H1 (cell line): ENCODE data around the gene RCBTB2. TPM values are rescaled to one million over a fixed set of nuclear protein-coding genes. Genes with fewer than 3 reads are reported as not detected.
A peak's percentile ranks its signal among the peaks of the same experiment; 100 is the strongest.

Experiments
- CTCF ChIA-PET: fragments of 300-600 bp; sonication (Branson Sonifier 250); formaldehyde crosslinking; loops from one replicate; lab custom pipeline; 2021; ENCODE audit not compliant: partially characterized antibody; lab: Charles Lee
- POLR2A ChIA-PET: fragments of 300-600 bp; sonication (Branson Sonifier 250); formaldehyde crosslinking; loops from one replicate; lab custom pipeline; 2021; ENCODE audit warnings: inconsistent platforms; ENCODE audit not compliant: partially characterized antibody; lab: Charles Lee
- DNase-seq, 2 experiments: peaks; one replicate each; pipeline versions ENCODE4 v3.0.0 to v3.0.0-alpha.2; 2010 to 2022; ENCODE audit warnings: low spot score in 2 of 2, low read depth in 1 of 2, mixed read lengths in 1 of 2
- FAIRE-seq: peaks from 2 replicates; lab custom pipeline; 2011; peaks lifted over from hg19 to GRCh38; lab: Jason Lieb, UNC
- H2AFZ ChIP-seq: 2 replicates; pipeline ENCODE4 v1.8.1; 2012; ENCODE audit warnings: low read length, inconsistent platforms
- H2AK5ac ChIP-seq: 2 replicates; pipeline ENCODE4 v1.6.1; 2013; ENCODE audit warnings: low read depth, low read length
- H2BK120ac ChIP-seq: replicated peaks from 2 replicates; pipeline ENCODE3; 2013; ENCODE audit warnings: low read depth, low read length, inconsistent platforms
- H2BK12ac ChIP-seq: 2 replicates; pipeline ENCODE4 v1.6.1; 2013; ENCODE audit warnings: low read depth, low read length
- H2BK15ac ChIP-seq: 2 replicates; pipeline ENCODE4 v1.6.1; 2013; ENCODE audit warnings: low read length
- H2BK20ac ChIP-seq: 2 replicates; pipeline ENCODE4 v1.6.1; 2013; ENCODE audit warnings: low read length
- H2BK5ac ChIP-seq: 2 replicates; pipeline ENCODE4 v1.6.1; 2013; ENCODE audit warnings: low read depth, low read length
- H3K14ac ChIP-seq: 2 replicates; pipeline ENCODE4 v1.6.1; 2013; ENCODE audit warnings: inconsistent platforms; ENCODE audit not compliant: insufficient read length
- H3K18ac ChIP-seq: 2 replicates; pipeline ENCODE4 v1.6.1; 2013; ENCODE audit warnings: low read length; ENCODE audit errors: extremely low read depth
- H3K23ac ChIP-seq: 2 replicates; pipeline ENCODE4 v1.6.1; 2013; ENCODE audit warnings: inconsistent platforms; ENCODE audit not compliant: insufficient read length
- H3K23me2 ChIP-seq: 2 replicates; pipeline ENCODE4 v1.6.1; 2013; ENCODE audit warnings: low read depth, low read length
- H3K27ac ChIP-seq: 2 replicates; pipeline ENCODE4 v1.6.1; 2011; ENCODE audit warnings: low read depth, low read length, inconsistent platforms
- H3K27me3 ChIP-seq, 4 experiments: replicated peaks in 1 of 4; 1 replicate in 1 of 4; 2 replicates in 3 of 4; pipeline versions ENCODE4 v1.6.1 to v1.8.1; 2011 to 2013; ENCODE audit warnings: low read length in 3 of 4, mild to moderate bottlenecking in 3 of 4, inconsistent platforms in 2 of 4, mixed read lengths in 2 of 4, moderate library complexity in 1 of 4; ENCODE audit not compliant: control insufficient read depth in 3 of 4, insufficient read depth in 3 of 4; ENCODE audit errors: extremely low read depth in 1 of 4
- H3K36me3 ChIP-seq, 4 experiments: 2 replicates each; pipeline versions ENCODE4 v1.6.1 to v1.8.1; 2011 to 2013; ENCODE audit warnings: mild to moderate bottlenecking in 4 of 4, low read length in 3 of 4, moderate library complexity in 2 of 4, control low read depth in 1 of 4, inconsistent platforms in 1 of 4; ENCODE audit not compliant: insufficient read depth in 4 of 4, control insufficient read depth in 2 of 4
- H3K4ac ChIP-seq: replicated peaks from 2 replicates; pipeline ENCODE3; 2013; ENCODE audit warnings: low read length, low read depth, mixed read lengths, inconsistent platforms; ENCODE audit not compliant: insufficient read length
- H3K4me1 ChIP-seq, 4 experiments: replicated peaks in 1 of 4; 1 replicate in 1 of 4; 2 replicates in 3 of 4; pipeline versions ENCODE4 v1.6.1 to v1.8.1; 2011 to 2013; ENCODE audit warnings: low read length in 3 of 4, inconsistent platforms in 2 of 4, mixed read lengths in 1 of 4; ENCODE audit not compliant: insufficient read depth in 4 of 4, control insufficient read depth in 3 of 4
- H3K4me2 ChIP-seq, 2 experiments: 2 replicates each; pipeline versions ENCODE4 v1.6.1 to v1.8.1; 2011 to 2013; ENCODE audit warnings: low read depth in 2 of 2, low read length in 2 of 2, control low read depth in 1 of 2, inconsistent platforms in 1 of 2, mild to moderate bottlenecking in 1 of 2; ENCODE audit not compliant: insufficient read depth in 1 of 2
- H3K4me3 ChIP-seq, 4 experiments: fragments of 200-600, 300-600 bp in 1 of 4; sonication (generic), shearing (Covaris generic), sonication (Bioruptor Twin) in 1 of 4; 2 replicates each; pipeline versions ENCODE4 v1.5.1 to v1.8.1; 2011 to 2016; ENCODE audit warnings: low read length in 4 of 4, low read depth in 3 of 4, control low read depth in 2 of 4, inconsistent platforms in 2 of 4, mild to moderate bottlenecking in 2 of 4, mixed read lengths in 1 of 4, moderate library complexity in 1 of 4; ENCODE audit not compliant: insufficient read depth in 2 of 4; ENCODE audit errors: extremely low read depth in 1 of 4
- H3K56ac ChIP-seq: replicated peaks from 2 replicates; pipeline ENCODE3; 2013; ENCODE audit warnings: low read depth, mild to moderate bottlenecking, mixed read lengths, low read length, inconsistent platforms; ENCODE audit not compliant: insufficient read length
- H3K79me1 ChIP-seq: 2 replicates; pipeline ENCODE4 v1.6.1; 2013; ENCODE audit warnings: low read depth, low read length, control low read depth
- H3K79me2 ChIP-seq, 2 experiments: 2 replicates each; pipeline versions ENCODE4 v1.6.1 to v1.8.1; 2012 to 2013; ENCODE audit warnings: low read length in 2 of 2, mild to moderate bottlenecking in 2 of 2, inconsistent platforms in 1 of 2; ENCODE audit not compliant: insufficient read depth in 2 of 2, control insufficient read depth in 1 of 2
- H3K9ac ChIP-seq, 4 experiments: replicated peaks in 1 of 4; 1 replicate in 1 of 4; 2 replicates in 3 of 4; pipeline versions ENCODE4 v1.6.1 to v1.8.1; 2011 to 2013; ENCODE audit warnings: low read depth in 3 of 4, low read length in 3 of 4, control low read depth in 2 of 4, mild to moderate bottlenecking in 2 of 4, moderate library complexity in 2 of 4, inconsistent platforms in 1 of 4; ENCODE audit errors: extremely low read depth in 1 of 4
- H3K9me3 ChIP-seq, 2 experiments: 2 replicates each; pipeline versions ENCODE4 v1.6.1 to v1.8.1; 2012 to 2013; ENCODE audit warnings: mild to moderate bottlenecking in 2 of 2, moderate library complexity in 2 of 2, control low read depth in 1 of 2, inconsistent platforms in 1 of 2, low read depth in 1 of 2, low read length in 1 of 2, mixed read lengths in 1 of 2; ENCODE audit not compliant: insufficient read depth in 2 of 2
- H4K20me1 ChIP-seq, 2 experiments: replicated peaks in 1 of 2; 2 replicates each; pipeline versions ENCODE3 to v1.8.1; 2011 to 2013; ENCODE audit warnings: inconsistent platforms in 2 of 2, low read length in 2 of 2, mild to moderate bottlenecking in 1 of 2; ENCODE audit not compliant: insufficient read depth in 2 of 2, control insufficient read depth in 1 of 2
- H4K5ac ChIP-seq: 2 replicates; pipeline ENCODE4 v1.6.1; 2013; ENCODE audit warnings: low read length, low read depth, mixed read lengths, inconsistent platforms; ENCODE audit not compliant: insufficient read length
- H4K8ac ChIP-seq: 2 replicates; pipeline ENCODE4 v1.8.0; 2013; ENCODE audit warnings: mild to moderate bottlenecking, moderate library complexity, low read length, inconsistent platforms; ENCODE audit not compliant: insufficient read depth; ENCODE audit errors: extremely low read depth
- H4K91ac ChIP-seq: replicated peaks from 2 replicates; pipeline ENCODE3; 2013; ENCODE audit warnings: low read length, mixed read lengths, inconsistent platforms; ENCODE audit not compliant: insufficient read length
- CHD2 ChIP-seq: IDR thresholded peaks from 2 replicates; pipeline ENCODE4 v1.6.1; 2012; ENCODE audit warnings: low read length, improper control_type of control experiment
- POLR2AphosphoS5 ChIP-seq: IDR thresholded peaks from 2 replicates; pipeline ENCODE4 v1.6.1; 2011; ENCODE audit warnings: low read depth, low read length
- WGBS, 2 experiments: shearing (Covaris generic) in 1 of 2; methylation state at CpG; one replicate each; pipeline versions ENCODE4 v1.1.6 to v1.1.7; 2013 to 2015; ENCODE audit warnings: low lambda C conversion rate in 2 of 2, mixed read lengths in 2 of 2, inconsistent platforms in 1 of 2, low coverage in 1 of 2, missing lambda C conversion rate in 1 of 2; ENCODE audit not compliant: insufficient replicate concordance in 2 of 2, insufficient coverage in 1 of 2, insufficient read length in 1 of 2; ENCODE audit errors: extremely low coverage in 1 of 2, missing lambda C conversion rate in 1 of 2; 5-methylcytosine and 5-hydroxymethylcytosine counted together
- polyA plus RNA-seq, 7 experiments: library from polyadenylated mRNA; depleted of rRNA in 3 of 7; stranded (reverse) in 5 of 7; unstranded in 2 of 7; fragments of >200 nt in 5 of 7; fragments of 200-250 nt in 2 of 7; gene quantifications; 1 replicate in 5 of 7; 2 replicates in 1 of 7; 4 replicates in 1 of 7; pipeline versions ENCODE4 v1.2.1 to v1.2.3, GENCODE V29; 2011 to 2013; ENCODE audit warnings: missing spikeins in 2 of 7, mixed read lengths in 2 of 7
- total RNA-seq: library from RNA; stranded (reverse); fragmentation: NEBNext Ultra II Directional; extraction: Animal tissue kit (Norgen Biotek cat#: 25700); gene quantifications from 2 replicates; pipeline ENCODE4 v1.2.1, GENCODE V29; 2021

Gene RCBTB2
- total and polyA plus RNA-seq, 2 of the 8 experiments (the other 6 are each of a cell fraction or from before 2014, with no cell fraction given), result 5.2 to 8.4 TPM

GRCh38 chr13:48443442-48444208 lies 89.3 kb downstream of the RCBTB2 start:
- H3K4me3 ChIP-seq, result no peak overlapping the region
- DNase-seq, result no peak
- FAIRE-seq, result no peak
- no peak overlapping the region for H4K91ac ChIP-seq
- H3K23me2 ChIP-seq, result no peaks in the 10 kb centered on the region
- H2BK20ac ChIP-seq, result no peak overlapping the region
- no peak overlapping the region for H2AK5ac ChIP-seq
- no peaks in the 10 kb centered on the region for H3K36me3 ChIP-seq
- H3K23ac ChIP-seq, result no peak overlapping the region
- H3K4me2 ChIP-seq, result no peak overlapping the region
- no peaks in the 10 kb centered on the region for H3K27me3 ChIP-seq
- no peak overlapping the region for H2BK12ac ChIP-seq
- ChIA-PET POLR2A (no interaction called here), CTCF (no interaction called here)
- H3K14ac ChIP-seq, result no peak overlapping the region
- no peak overlapping the region for H4K5ac ChIP-seq
- H2AFZ ChIP-seq, result no peak overlapping the region
- no peak overlapping the region for H3K9ac ChIP-seq
- TF ChIP-seq POLR2AphosphoS5 (no peak), CHD2 (no peak)
- no peak overlapping the region for H3K27ac ChIP-seq
- H2BK15ac ChIP-seq, result no peak overlapping the region
- WGBS, 2 experiments, result 91% methylated on average over 1 of the region's 1 CpG; no CpG with 5 or more reads in 1 of the 2 experiments
- H3K4ac ChIP-seq, result no peak overlapping the region
- H3K9me3 ChIP-seq, result no peaks in the 10 kb centered on the region
- no peaks in the 10 kb centered on the region for H3K79me2 ChIP-seq
- no peaks in the 10 kb centered on the region for H3K79me1 ChIP-seq
- no peak overlapping the region for H3K18ac ChIP-seq
- H4K8ac ChIP-seq, result peak overlapping the region; percentile 89; the same call in 1 of the 2 replicates
- H3K56ac ChIP-seq, result no peak overlapping the region
- no peak overlapping the region for H2BK120ac ChIP-seq
- H4K20me1 ChIP-seq, result no peaks in the 10 kb centered on the region
- H2BK5ac ChIP-seq, result no peak overlapping the region
- no peaks in the 10 kb centered on the region for H3K4me1 ChIP-seq

Other genes starting within 250 kb of the RCBTB2 start
- 16.1 and 17.5 TPM in 2 replicates for gene RB1, start 229.3 kb downstream of the RCBTB2 start, total RNA-seq
- gene RB1, start 229.3 kb downstream of the RCBTB2 start, polyA plus RNA-seq (2011; rRNA removed), result 2.9 and 4.1 TPM in 2 replicates
- gene LPAR6, start 120.0 kb downstream of the RCBTB2 start, total RNA-seq, result 0.84 and 0.97 TPM in 2 replicates
- gene LPAR6, start 120.0 kb downstream of the RCBTB2 start, polyA plus RNA-seq (2011; rRNA removed), result 0.24 and 0.50 TPM in 2 replicates
- gene CYSLTR2, start 120.8 kb upstream of the RCBTB2 start, total RNA-seq, result not detected in 2 replicates
- not detected in 2 replicates for gene CYSLTR2, start 120.8 kb upstream of the RCBTB2 start, polyA plus RNA-seq (2011; rRNA removed)